Upper lobe of left lung (tissue), 4 donors: ENCODE measurements around the gene ATP6V1F.

ENCODE experiments used
- CTCF ChIP-seq, 6 experiments: fragments of 450-650 bp in 4 of 6; fragments of 200-600 bp in 2 of 6; sonication (generic) in 2 of 6; IDR thresholded peaks; one replicate each; pipeline ENCODE4 v1.5.1; 2016 to 2019; ENCODE audit warnings: antibody characterized with exemption in 6 of 6
- POLR2A ChIP-seq, 4 donors: fragments of 450-650 bp; IDR thresholded peaks; one replicate each; pipeline ENCODE4 v1.5.1; 2016 to 2017; ENCODE audit warnings: antibody characterized with exemption in 4 of 4, mild to moderate bottlenecking in 2 of 4
- POLR2AphosphoS5 ChIP-seq, 2 donors: sonication (generic); formaldehyde crosslinking; IDR thresholded peaks; one replicate each; pipeline ENCODE4 v1.5.1; 2017; ENCODE audit warnings: antibody characterized with exemption in 2 of 2

GRCh38 chr7:128856001-128856718, 6.5 kb upstream of the ATP6V1F start:
- TF ChIP-seq CTCF (IDR thresholded peaks at IDR 0.05) (no peak), POLR2A (IDR thresholded peaks at IDR 0.05) (no peak), POLR2AphosphoS5 (IDR thresholded peaks at IDR 0.05) (no peak)
